HFFc6 (cell line): ENCODE results near the gene TBXAS1. TPM values are rescaled to one million over a fixed set of nuclear protein-coding genes. Genes with fewer than 3 reads are reported as not detected.

ENCODE experiments used
- DNase-seq: peaks from one replicate; pipeline ENCODE4 v3.0.0-alpha.2; 2018
- H3K27ac Mint-ChIP-seq: 2 replicates; pipeline ENCODE4 v1.8.0; 2020; ENCODE audit warnings: mild to moderate bottlenecking, mixed read lengths
- H3K27me3 Mint-ChIP-seq: 2 replicates; pipeline ENCODE4 v1.8.0; 2021; ENCODE audit warnings: mild to moderate bottlenecking, moderate library complexity, mixed read lengths; ENCODE audit not compliant: insufficient read depth
- H3K36me3 Mint-ChIP-seq: 2 replicates; pipeline ENCODE4 v1.8.0; 2021; ENCODE audit warnings: low read depth, mixed read lengths
- H3K4me1 Mint-ChIP-seq: 2 replicates; pipeline ENCODE4 v1.8.0; 2020; ENCODE audit warnings: low read depth, mixed read lengths
- H3K4me3 Mint-ChIP-seq: 2 replicates; pipeline ENCODE4 v1.8.0; 2020; ENCODE audit warnings: mild to moderate bottlenecking, moderate library complexity, mixed read lengths
- H3K9me3 Mint-ChIP-seq: 2 replicates; pipeline ENCODE4 v1.8.0; 2020; ENCODE audit warnings: mild to moderate bottlenecking, mixed read lengths
- CTCF ChIP-seq: fragments of 200-600 bp; sonication (generic); IDR thresholded peaks from 2 replicates; pipeline ENCODE4 v1.5.0; 2021; ENCODE audit warnings: antibody characterized with exemption, mild to moderate bottlenecking
- total RNA-seq, 6 experiments: library from RNA; stranded (reverse); fragmentation: NEBNext Ultra II Directional; extraction: Animal tissue kit (Norgen Biotek cat#: 25700); gene quantifications; 2 replicates in 1 of 6; 3 replicates in 5 of 6; pipeline ENCODE4 v1.2.3, GENCODE V29; 2021

The TBXAS1 gene
- total RNA-seq, 6 experiments from 2014 or later: 0.47 to 1.8 (median 1.0) TPM

GRCh38 chr7:139896288-139896687 lies 67.2 kb downstream of the TBXAS1 start:
- Mint-ChIP-seq H3K4me3 (no peak overlapping the region), H3K27ac (no peak overlapping the region), H3K4me1 (no peaks in the 10 kb centered on the region), H3K36me3 (no peaks in the 10 kb centered on the region), H3K9me3 (no peaks in the 10 kb centered on the region), H3K27me3 (peaks cover 59% of the 10 kb centered on the region)
- DNase-seq: no peak
- no peak for TF ChIP-seq CTCF

GRCh38 chr7:139896831-139897230 lies 67.8 kb downstream of the TBXAS1 start:
- no peak for TF ChIP-seq CTCF
- Mint-ChIP-seq H3K27ac (no peak overlapping the region), H3K36me3 (no peaks in the 10 kb centered on the region), H3K9me3 (no peaks in the 10 kb centered on the region), H3K4me1 (no peaks in the 10 kb centered on the region), H3K4me3 (no peak overlapping the region), H3K27me3 (peaks cover 56% of the 10 kb centered on the region)
- DNase-seq: no peak

- no peak overlapping the region for H3K27ac Mint-ChIP-seq
- DNase-seq: no peak
- H3K4me1 Mint-ChIP-seq: no peaks in the 10 kb centered on the region
- no peak overlapping the region for H3K4me3 Mint-ChIP-seq
- no peak for TF ChIP-seq CTCF
- H3K9me3 Mint-ChIP-seq: no peaks in the 10 kb centered on the region
- no peaks in the 10 kb centered on the region for H3K36me3 Mint-ChIP-seq
- peaks cover 54% of the 10 kb centered on the region for H3K27me3 Mint-ChIP-seq
These were observed 68.5 kb downstream of the TBXAS1 start for GRCh38 chr7:139897422-139898090.

- TF ChIP-seq CTCF: no peak
- Mint-ChIP-seq H3K27ac (no peak overlapping the region), H3K4me3 (no peak overlapping the region), H3K27me3 (peaks cover 51% of the 10 kb centered on the region), H3K36me3 (no peaks in the 10 kb centered on the region), H3K9me3 (no peaks in the 10 kb centered on the region), H3K4me1 (no peaks in the 10 kb centered on the region)
- DNase-seq: no peak
These were observed 69.4 kb downstream of the TBXAS1 start for GRCh38 chr7:139898483-139898882.

- peaks cover 44% of the 10 kb centered on the region for H3K27me3 Mint-ChIP-seq
These were observed 70.4 kb downstream of the TBXAS1 start for GRCh38 chr7:139899328-139899955.

More at GRCh38 chr7:139899328-139899955, 70.4 kb downstream of the TBXAS1 start:
- TF ChIP-seq CTCF: no peak
- no peak overlapping the region for H3K4me3 Mint-ChIP-seq
- no peaks in the 10 kb centered on the region for H3K4me1 Mint-ChIP-seq
- no peak for DNase-seq
- H3K36me3 Mint-ChIP-seq: no peaks in the 10 kb centered on the region
- H3K9me3 Mint-ChIP-seq: no peaks in the 10 kb centered on the region
- no peak overlapping the region for H3K27ac Mint-ChIP-seq
